Measurements from ENCODE around the gene EYA2.
A peak's percentile ranks its signal among the peaks of the same experiment; 100 is the strongest.

Gene EYA2

DNA sequence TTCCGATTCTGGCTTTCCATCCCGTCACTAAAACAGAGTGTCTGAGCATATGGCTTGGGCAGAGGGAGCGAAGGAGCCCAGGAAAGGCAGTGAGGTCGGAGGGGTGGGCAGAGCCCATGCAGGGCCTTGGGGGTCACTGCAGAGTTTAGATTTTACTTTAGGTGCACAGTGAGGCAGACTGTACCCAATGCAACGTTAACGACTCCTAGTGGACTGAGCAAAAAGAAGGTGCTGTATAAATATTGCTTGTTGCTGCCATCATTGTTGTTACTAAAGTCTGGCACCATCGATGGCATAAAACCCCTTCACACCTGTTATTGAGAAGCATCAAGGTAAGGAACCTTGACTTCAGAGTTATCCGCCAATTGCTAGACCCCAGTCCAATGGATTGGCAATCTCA lies 119.0 kb downstream of the EYA2 start:
- Histone ChIP-seq H3K4me3 (no peak overlapping the region), H3K27ac (no peak overlapping the region), H3K4me1 (no peaks in the 10 kb centered on the region), H3K9me3 (no peaks in the 10 kb centered on the region), H3K9ac (no peak overlapping the region), H4K20me1 (no peaks in the 10 kb centered on the region), H3K36me3 (no peaks in the 10 kb centered on the region), H3K27me3 (no peaks in the 10 kb centered on the region), H3K4me2 (no peak overlapping the region)
- TF ChIP-seq Cebpa-rat (IDR thresholded peaks at IDR 0.05) = no peak

DNA sequence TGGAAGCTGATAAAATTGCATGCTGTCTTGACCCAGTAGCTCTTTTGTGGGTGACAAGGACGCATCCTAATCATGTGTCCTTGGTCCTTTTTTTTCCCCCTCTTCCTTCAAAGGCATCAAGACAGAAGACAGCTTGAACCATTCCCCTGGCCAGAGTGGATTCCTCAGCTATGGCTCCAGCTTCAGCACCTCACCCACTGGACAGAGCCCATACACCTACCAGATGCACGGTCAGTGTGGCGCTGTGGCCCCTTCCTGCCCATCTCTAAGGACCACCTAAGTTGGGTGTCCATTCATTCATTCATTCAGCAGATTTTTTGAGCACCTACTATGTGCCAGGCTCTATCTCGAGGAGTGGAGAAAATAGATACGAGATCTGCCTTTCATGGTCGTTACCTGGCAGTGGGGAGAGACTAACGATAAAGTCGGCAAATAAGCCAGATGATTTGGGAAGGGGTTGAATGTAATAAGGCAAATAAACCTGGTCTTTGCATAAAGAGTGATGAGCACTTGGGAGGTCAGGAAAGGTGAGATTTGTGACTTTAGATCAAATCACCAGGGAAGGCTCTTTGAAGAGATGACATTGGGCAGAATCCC lies 121.5 kb downstream of the EYA2 start:
- Histone ChIP-seq H3K9ac (no peak overlapping the region), H3K9me3 (no peaks in the 10 kb centered on the region), H3K27ac (no peak overlapping the region), H3K36me3 (no peaks in the 10 kb centered on the region), H3K4me3 (no peak overlapping the region), H3K4me1 (no peaks in the 10 kb centered on the region), H3K27me3 (no peaks in the 10 kb centered on the region), H4K20me1 (no peaks in the 10 kb centered on the region), H3K4me2 (no peak overlapping the region)
- no peak for TF ChIP-seq Cebpa-rat (IDR thresholded peaks at IDR 0.05)

DNA sequence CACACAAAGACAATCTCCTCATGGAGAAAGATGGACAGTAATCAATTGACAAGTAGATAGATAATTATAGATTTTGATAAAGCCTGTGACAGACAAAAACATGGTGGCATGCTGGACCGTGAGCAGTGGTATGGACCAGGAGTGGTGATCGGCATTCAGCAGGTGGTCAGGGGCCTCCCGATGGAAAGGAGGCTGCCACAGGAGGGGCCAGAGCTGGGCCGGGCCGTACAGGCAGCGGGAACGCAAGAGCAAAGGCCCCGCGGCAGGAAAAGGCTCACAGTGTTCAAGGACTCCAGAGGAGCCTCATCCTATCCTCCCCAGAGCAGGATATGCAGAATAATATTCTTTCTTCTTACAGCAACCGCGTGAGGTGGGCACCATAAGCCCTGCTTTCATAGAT lies 123.7 kb downstream of the EYA2 start:
- no peaks in the 10 kb centered on the region for H4K20me1 ChIP-seq
- H3K9me3 ChIP-seq = no peaks in the 10 kb centered on the region
- H3K36me3 ChIP-seq = no peaks in the 10 kb centered on the region
- H3K4me1 ChIP-seq = peaks cover 12% of the 10 kb centered on the region
- no peaks in the 10 kb centered on the region for H3K27me3 ChIP-seq
- no peak for TF ChIP-seq Cebpa-rat (IDR thresholded peaks at IDR 0.05)
- no peak overlapping the region for H3K27ac ChIP-seq
- H3K4me3 ChIP-seq = no peak overlapping the region
- no peak overlapping the region for H3K4me2 ChIP-seq
- H3K9ac ChIP-seq = no peak overlapping the region

DNA sequence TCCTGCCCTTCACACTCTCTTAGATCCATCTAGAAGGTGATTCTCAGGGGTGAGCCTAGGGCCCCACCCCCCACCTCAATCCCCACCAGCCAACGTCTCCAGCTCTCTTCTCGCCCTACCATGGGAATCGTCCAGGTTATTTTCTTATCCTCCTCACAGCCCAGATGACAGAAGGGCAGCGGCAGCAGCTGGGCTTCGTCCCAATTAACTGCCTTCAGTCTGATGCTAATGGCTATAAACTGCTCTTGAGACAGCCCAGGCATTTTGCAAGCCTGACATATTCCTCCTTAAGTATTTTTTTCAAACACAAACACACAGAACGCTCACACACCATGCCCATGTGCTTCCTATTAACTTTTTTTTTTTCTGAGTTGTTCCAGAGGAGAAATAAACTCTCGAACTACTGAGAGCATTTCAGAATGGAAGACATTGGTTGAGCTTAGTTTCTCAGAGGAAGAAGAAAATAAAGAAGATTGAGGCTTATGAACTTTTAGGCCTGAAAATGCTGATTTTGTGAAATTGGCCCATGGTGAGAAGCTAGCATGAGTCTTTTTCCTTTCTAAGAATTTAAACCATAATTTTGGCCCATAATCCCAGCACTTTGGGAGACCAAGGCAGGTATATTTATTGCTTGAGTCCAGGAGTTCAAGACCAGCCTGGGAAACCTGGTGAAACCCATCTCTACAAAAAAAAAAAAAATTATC lies 124.6 kb downstream of the EYA2 start:
- H3K27ac ChIP-seq = no peak overlapping the region

DNA sequence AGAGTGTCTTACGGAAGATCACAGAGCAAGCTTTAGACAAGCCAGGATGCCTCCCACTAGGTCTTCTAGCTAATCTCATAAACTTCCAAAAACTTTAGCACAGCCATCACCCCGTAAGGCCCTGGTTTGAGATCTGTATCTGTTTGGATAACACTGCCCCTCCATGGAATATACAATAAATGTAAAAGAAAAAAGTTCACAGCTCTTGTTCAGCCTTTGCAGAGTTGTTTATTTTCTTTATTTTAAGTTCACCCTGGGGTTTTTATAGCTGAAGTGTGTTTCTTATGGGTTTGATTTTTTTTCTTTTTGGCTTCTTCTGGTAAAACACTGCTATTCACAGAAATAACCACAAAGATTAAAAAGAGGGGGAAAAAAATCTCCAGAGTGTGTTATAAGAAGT lies 125.6 kb downstream of the EYA2 start:
- H3K27ac ChIP-seq = no peak overlapping the region
- peaks cover 31% of the 10 kb centered on the region for H3K4me1 ChIP-seq
- no peaks in the 10 kb centered on the region for H3K9me3 ChIP-seq
- no peaks in the 10 kb centered on the region for H3K27me3 ChIP-seq
- no peaks in the 10 kb centered on the region for H4K20me1 ChIP-seq
- H3K4me2 ChIP-seq = no peak overlapping the region
- no peak for TF ChIP-seq Cebpa-rat (IDR thresholded peaks at IDR 0.05)
- H3K36me3 ChIP-seq = no peaks in the 10 kb centered on the region
- no peak overlapping the region for H3K4me3 ChIP-seq
- H3K9ac ChIP-seq = no peak overlapping the region

More for the DNA sequence above, 124.6 kb downstream of the EYA2 start:
- Histone ChIP-seq H3K4me1 (peaks cover 21% of the 10 kb centered on the region), H3K4me2 (no peak overlapping the region), H3K9me3 (no peaks in the 10 kb centered on the region), H4K20me1 (no peaks in the 10 kb centered on the region), H3K27me3 (no peaks in the 10 kb centered on the region), H3K9ac (no peak overlapping the region), H3K4me3 (no peak overlapping the region), H3K36me3 (no peaks in the 10 kb centered on the region)
- no peak for TF ChIP-seq Cebpa-rat (IDR thresholded peaks at IDR 0.05)

DNA sequence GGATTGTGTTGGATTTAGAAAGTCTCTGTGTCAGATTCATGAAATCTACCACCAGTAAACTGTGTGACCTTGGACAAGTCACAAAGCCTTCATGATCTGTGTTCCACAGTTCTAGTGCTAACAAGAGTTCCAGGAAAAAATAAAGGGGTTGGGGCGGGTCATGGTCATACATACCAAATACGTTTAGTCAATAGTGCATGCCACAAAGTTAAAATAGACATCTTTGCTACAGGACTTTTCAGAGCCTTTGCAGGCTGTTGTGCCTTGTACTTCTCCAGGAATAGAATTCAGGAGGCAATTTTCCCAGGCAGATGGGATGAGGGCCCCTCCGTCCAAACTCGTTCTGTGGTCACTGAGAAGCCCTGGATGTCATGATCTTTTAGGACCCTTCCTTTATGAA lies 127.2 kb downstream of the EYA2 start:
- Histone ChIP-seq H4K20me1 (no peaks in the 10 kb centered on the region), H3K4me2 (no peak overlapping the region), H3K36me3 (no peaks in the 10 kb centered on the region), H3K9me3 (no peaks in the 10 kb centered on the region), H3K4me3 (no peak overlapping the region), H3K27me3 (no peaks in the 10 kb centered on the region), H3K9ac (no peak overlapping the region), H3K4me1 (peaks cover 41% of the 10 kb centered on the region), H3K27ac (no peak overlapping the region)
- no peak for TF ChIP-seq Cebpa-rat (IDR thresholded peaks at IDR 0.05)

DNA sequence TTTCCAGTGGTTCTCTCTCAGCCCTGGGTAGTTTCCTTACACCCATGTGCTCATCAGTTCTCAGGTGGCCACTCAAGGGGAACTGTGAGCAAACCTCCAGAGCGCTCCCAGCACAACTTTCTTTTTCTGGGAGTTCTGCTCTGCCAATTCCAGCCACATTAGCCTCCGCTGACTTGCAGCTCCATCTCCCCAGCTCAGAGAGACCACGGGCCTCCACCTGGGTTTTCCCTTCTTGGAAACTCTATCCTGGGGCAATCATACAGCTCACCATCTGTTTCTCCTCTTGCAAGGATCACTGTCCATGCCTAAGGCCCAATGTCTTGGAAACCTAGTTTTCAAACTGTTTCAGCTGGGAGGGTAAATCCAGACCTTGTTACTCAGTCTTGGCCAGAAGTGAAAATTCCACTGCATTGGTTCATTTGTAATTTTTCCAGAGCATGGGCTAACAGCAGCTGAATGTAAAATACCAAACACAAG lies 129.9 kb downstream of the EYA2 start:
- Histone ChIP-seq H3K27me3 (no peaks in the 10 kb centered on the region), H3K4me3 (peak overlapping the region; percentile 51), H3K9ac (peak overlapping the region; percentile 28; the same call in 1 of the 2 replicates)

DNA sequence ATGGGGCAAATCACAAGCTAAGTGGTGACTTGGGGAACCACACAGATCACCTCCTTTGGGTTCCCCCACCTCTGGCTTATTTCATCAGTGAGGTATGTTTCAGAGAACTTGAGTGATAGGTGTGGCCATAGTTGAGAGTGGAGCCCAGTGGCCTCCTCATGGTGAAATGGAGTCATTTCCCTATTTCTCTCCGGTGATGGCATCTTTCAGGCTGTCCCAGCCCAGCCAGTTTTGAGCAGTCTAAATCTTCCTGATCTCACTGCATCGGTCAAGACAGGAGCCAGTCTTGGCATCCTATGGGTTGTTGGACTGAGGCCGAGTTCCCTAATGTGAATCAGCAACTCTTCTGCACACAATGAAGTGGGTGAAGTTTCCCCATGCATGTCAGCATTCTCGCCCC lies 132.4 kb downstream of the EYA2 start:
- H3K4me1 ChIP-seq = peaks cover 50% of the 10 kb centered on the region
- H3K9me3 ChIP-seq = peaks cover 19% of the 10 kb centered on the region
- no peaks in the 10 kb centered on the region for H4K20me1 ChIP-seq
- H3K4me3 ChIP-seq = no peak overlapping the region
- no peak for TF ChIP-seq Cebpa-rat (IDR thresholded peaks at IDR 0.05)
- H3K27me3 ChIP-seq = no peaks in the 10 kb centered on the region
- H3K36me3 ChIP-seq = no peaks in the 10 kb centered on the region
- H3K27ac ChIP-seq = no peak overlapping the region
- no peak overlapping the region for H3K9ac ChIP-seq
- H3K4me2 ChIP-seq = no peak overlapping the region

More for the DNA sequence above, 129.9 kb downstream of the EYA2 start:
- no peak for TF ChIP-seq Cebpa-rat (IDR thresholded peaks at IDR 0.05)
- Histone ChIP-seq H3K9me3 (peaks cover 19% of the 10 kb centered on the region), H3K4me1 (peaks cover 41% of the 10 kb centered on the region), H3K4me2 (peak overlapping the region; percentile 88), H4K20me1 (no peaks in the 10 kb centered on the region), H3K27ac (peak overlapping the region; percentile 47; the same call in 1 of the 2 replicates), H3K36me3 (no peaks in the 10 kb centered on the region)

DNA sequence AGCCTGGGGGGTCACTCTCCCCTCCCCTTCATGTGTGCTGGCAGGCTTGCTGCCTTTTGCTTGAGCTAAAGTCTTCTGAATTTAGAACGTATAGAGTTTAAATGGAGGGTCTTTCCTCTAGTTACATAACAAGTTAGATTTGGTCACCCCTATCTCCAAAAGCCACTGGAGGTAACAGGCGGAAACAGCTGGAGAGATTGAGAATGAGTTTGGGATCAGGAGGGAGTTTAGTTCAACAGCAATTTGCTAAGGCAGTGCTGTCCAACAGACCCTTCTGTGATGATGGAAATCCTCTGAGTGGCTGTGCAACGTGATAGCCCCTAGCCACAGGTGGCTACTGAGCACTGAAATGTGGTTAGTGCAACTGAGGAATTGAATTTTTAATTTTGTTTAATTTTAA lies 132.8 kb downstream of the EYA2 start:
- peaks cover 47% of the 10 kb centered on the region for H3K4me1 ChIP-seq
- TF ChIP-seq Cebpa-rat (IDR thresholded peaks at IDR 0.05) = no peak
- no peak overlapping the region for H3K4me3 ChIP-seq
- no peaks in the 10 kb centered on the region for H4K20me1 ChIP-seq
- H3K27me3 ChIP-seq = no peaks in the 10 kb centered on the region
- H3K4me2 ChIP-seq = no peak overlapping the region
- no peaks in the 10 kb centered on the region for H3K36me3 ChIP-seq
- H3K9me3 ChIP-seq = peaks cover 19% of the 10 kb centered on the region
- H3K9ac ChIP-seq = no peak overlapping the region
- no peak overlapping the region for H3K27ac ChIP-seq

DNA sequence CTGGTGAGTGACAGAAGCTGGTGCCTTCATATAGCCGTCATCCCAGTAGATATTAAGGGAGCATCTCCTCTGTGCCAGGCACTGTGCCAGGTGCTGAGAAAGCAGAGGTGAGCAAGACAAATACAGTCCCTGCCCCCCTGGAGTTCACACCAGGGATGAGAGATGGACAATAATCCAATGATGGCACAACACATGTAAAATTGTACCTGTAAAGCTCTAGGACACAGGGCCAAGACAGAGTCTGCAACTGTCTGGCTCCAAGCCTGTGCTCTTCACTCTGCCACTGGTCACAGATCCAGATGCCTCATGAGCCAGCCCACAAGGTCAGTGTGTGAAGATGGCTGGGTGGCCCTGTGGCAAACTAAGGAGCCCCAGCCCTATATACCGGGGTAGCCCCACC lies 133.8 kb downstream of the EYA2 start:
- H3K27me3 ChIP-seq = no peaks in the 10 kb centered on the region
- no peak overlapping the region for H3K9ac ChIP-seq
- no peak overlapping the region for H3K27ac ChIP-seq
- TF ChIP-seq Cebpa-rat (IDR thresholded peaks at IDR 0.05) = no peak
- no peak overlapping the region for H3K4me2 ChIP-seq
- no peak overlapping the region for H3K4me3 ChIP-seq
- peaks cover 36% of the 10 kb centered on the region for H3K4me1 ChIP-seq
- H3K9me3 ChIP-seq = peaks cover 19% of the 10 kb centered on the region
- H4K20me1 ChIP-seq = no peaks in the 10 kb centered on the region
- no peaks in the 10 kb centered on the region for H3K36me3 ChIP-seq
